OCI-LY1 (cell line): ENCODE data around the gene SCGB3A1.

Experiments
- H2AFZ ChIP-seq: fragments of 200-600 bp; sonication (generic), shearing (Covaris generic); 2 replicates; pipeline ENCODE4 v1.6.0; 2014; ENCODE audit warnings: antibody characterized with exemption, mild to moderate bottlenecking, low read length
- H3F3A ChIP-seq: fragments of 200-600 bp; sonication (generic), shearing (Covaris generic); 2 replicates; pipeline ENCODE4 v1.6.0; 2014; ENCODE audit warnings: mild to moderate bottlenecking, antibody characterized with exemption, low read length, moderate library complexity; ENCODE audit not compliant: insufficient read depth
- H3K27ac ChIP-seq: fragments of 200-600 bp; sonication (generic); 2 replicates; pipeline ENCODE4 v1.5.1; 2014; ENCODE audit warnings: low read length, mixed run types, mild to moderate bottlenecking, low read depth; ENCODE audit not compliant: poor library complexity, severe bottlenecking
- H3K27me3 ChIP-seq: fragments of 200-600 bp; sonication (generic); 2 replicates; pipeline ENCODE4 v1.6.0; 2014; ENCODE audit warnings: antibody characterized with exemption, mild to moderate bottlenecking, low read length, moderate library complexity; ENCODE audit not compliant: insufficient read depth
- H3K36me3 ChIP-seq: fragments of 200-600 bp; sonication (generic); 2 replicates; pipeline ENCODE4 v1.6.1; 2014; ENCODE audit warnings: mild to moderate bottlenecking, antibody characterized with exemption, low read length, moderate library complexity, mixed read lengths; ENCODE audit not compliant: insufficient read depth
- H3K4me1 ChIP-seq: fragments of 200-600 bp; sonication (generic); 2 replicates; pipeline ENCODE4 v1.5.1; 2014; ENCODE audit warnings: mild to moderate bottlenecking, low read length, moderate library complexity; ENCODE audit not compliant: insufficient read depth, severe bottlenecking
- H3K4me2 ChIP-seq: fragments of 200-600 bp; sonication (generic), shearing (Covaris generic); 2 replicates; pipeline ENCODE4 v1.6.1; 2014; ENCODE audit warnings: low read length
- H3K4me3 ChIP-seq: fragments of 200-600 bp; sonication (generic); 2 replicates; pipeline ENCODE4 v1.5.1; 2014; ENCODE audit warnings: low read length, low read depth, mild to moderate bottlenecking, mixed read lengths; ENCODE audit not compliant: poor library complexity, severe bottlenecking
- H3K79me2 ChIP-seq: fragments of 200-600 bp; shearing (Covaris generic); 2 replicates; pipeline ENCODE4 v1.6.1; 2016; ENCODE audit warnings: mixed run types, low read length, mixed read lengths; ENCODE audit not compliant: insufficient read depth
- H3K9ac ChIP-seq: fragments of 200-600 bp; sonication (generic), shearing (Covaris generic); 2 replicates; pipeline ENCODE4 v1.6.1; 2014; ENCODE audit warnings: mild to moderate bottlenecking, low read length, mixed read lengths
- H3K9me2 ChIP-seq: fragments of 200-600 bp; sonication (generic), shearing (Covaris generic); 2 replicates; pipeline ENCODE4 v1.6.1; 2014; ENCODE audit warnings: low read depth, mild to moderate bottlenecking, low read length, mixed read lengths
- H3K9me3 ChIP-seq: fragments of 200-600 bp; shearing (Covaris generic); 2 replicates; pipeline ENCODE4 v1.6.1; 2014; ENCODE audit warnings: low read length, mixed read lengths
- H4K20me1 ChIP-seq: fragments of 200-600 bp; sonication (generic), shearing (Covaris generic); 2 replicates; pipeline ENCODE4 v1.6.0; 2016; ENCODE audit warnings: mild to moderate bottlenecking, low read length; ENCODE audit not compliant: insufficient read depth
- EZH2 ChIP-seq: fragments of 200-600 bp; sonication (generic), shearing (Covaris generic); IDR thresholded peaks from 2 replicates; pipeline ENCODE4 v1.8.0; 2017; ENCODE audit warnings: borderline replicate concordance, mixed run types, mild to moderate bottlenecking, antibody characterized with exemption, low read length, moderate library complexity, mixed read lengths
- TF ChIP-seq, protein P1 (sequence below): fragments of 200-600 bp; sonication (generic), shearing (Covaris generic); IDR thresholded peaks from 2 replicates; pipeline ENCODE4 v1.5.1; 2017; ENCODE audit warnings: mild to moderate bottlenecking, antibody characterized with exemption, low read length, moderate library complexity, mixed read lengths

SCGB3A1 gene

DNA sequence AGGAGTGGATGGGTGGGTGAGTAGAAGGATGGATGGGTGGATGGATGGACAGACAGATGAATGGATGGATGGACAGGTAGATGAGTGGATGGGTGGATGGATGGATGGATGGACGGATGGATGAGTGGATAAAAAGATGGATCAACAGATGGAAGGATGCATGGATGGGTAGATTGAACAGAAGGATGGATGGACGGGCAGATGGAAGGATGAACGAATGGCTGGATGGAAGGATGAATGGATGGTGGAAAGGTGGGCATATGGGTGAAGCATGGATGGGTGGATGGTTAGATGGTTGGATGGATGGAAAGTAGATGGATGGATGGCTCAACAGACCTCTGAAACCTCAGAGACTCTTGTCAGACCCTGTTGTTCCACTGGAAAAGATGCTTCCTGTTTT is 48.0 kb upstream of the SCGB3A1 start:
- H3K9ac ChIP-seq, result no peak overlapping the region
- H3K27me3 ChIP-seq, result 0 out of 2 replicates have a peak, but pooled peaks cover 4% of the 10 kb centered on the region
- H3F3A ChIP-seq, result no peaks in the 10 kb centered on the region
- H3K4me1 ChIP-seq, result no peaks in the 10 kb centered on the region
- no peak overlapping the region for H3K4me2 ChIP-seq
- H3K9me2 ChIP-seq, result no peaks in the 10 kb centered on the region
- H3K79me2 ChIP-seq, result no peaks in the 10 kb centered on the region
- H3K9me3 ChIP-seq, result no peaks in the 10 kb centered on the region
- H4K20me1 ChIP-seq, result no peaks in the 10 kb centered on the region
- H2AFZ ChIP-seq, result no peak overlapping the region
- no peak overlapping the region for H3K4me3 ChIP-seq
- H3K27ac ChIP-seq, result no peak overlapping the region
- TF ChIP-seq, protein P1, sequence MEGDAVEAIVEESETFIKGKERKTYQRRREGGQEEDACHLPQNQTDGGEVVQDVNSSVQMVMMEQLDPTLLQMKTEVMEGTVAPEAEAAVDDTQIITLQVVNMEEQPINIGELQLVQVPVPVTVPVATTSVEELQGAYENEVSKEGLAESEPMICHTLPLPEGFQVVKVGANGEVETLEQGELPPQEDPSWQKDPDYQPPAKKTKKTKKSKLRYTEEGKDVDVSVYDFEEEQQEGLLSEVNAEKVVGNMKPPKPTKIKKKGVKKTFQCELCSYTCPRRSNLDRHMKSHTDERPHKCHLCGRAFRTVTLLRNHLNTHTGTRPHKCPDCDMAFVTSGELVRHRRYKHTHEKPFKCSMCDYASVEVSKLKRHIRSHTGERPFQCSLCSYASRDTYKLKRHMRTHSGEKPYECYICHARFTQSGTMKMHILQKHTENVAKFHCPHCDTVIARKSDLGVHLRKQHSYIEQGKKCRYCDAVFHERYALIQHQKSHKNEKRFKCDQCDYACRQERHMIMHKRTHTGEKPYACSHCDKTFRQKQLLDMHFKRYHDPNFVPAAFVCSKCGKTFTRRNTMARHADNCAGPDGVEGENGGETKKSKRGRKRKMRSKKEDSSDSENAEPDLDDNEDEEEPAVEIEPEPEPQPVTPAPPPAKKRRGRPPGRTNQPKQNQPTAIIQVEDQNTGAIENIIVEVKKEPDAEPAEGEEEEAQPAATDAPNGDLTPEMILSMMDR, result no peak
- no peak for TF ChIP-seq EZH2
- no peaks in the 10 kb centered on the region for H3K36me3 ChIP-seq

DNA sequence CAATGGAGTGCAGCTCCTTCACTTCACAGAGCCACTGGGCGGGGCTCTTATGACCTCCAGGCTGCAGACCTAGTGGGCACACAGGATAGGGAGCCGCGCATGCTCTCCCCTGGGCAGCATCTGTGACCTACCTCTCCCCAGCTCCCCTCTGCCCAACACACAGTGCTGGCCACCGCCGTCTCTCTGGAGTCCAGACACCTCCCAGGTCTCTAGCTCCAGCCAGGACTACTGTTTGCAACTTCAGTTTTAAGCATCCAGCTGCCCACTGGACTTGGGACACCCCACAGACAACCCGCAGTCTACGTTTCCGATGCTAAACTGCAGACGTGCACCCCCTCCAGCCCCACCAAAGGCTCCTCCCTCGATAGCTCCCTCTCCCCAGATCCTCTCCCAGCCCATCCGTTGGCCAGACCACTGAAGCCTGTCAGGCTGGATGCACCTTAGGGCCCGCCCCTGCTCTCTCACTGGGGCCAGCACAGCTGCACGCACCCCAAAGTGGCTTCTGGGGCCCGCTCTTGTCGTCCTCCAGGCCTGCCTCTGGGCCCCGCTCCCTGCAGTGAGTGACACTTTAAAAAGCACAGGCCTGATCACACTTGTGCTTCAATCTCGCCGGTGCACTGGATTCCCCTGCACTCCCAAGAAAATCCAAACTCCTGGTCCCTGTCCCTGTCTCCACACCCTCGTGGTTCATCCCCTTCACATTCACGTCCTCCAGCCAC is 46.8 kb upstream of the SCGB3A1 start:
- H3K27me3 ChIP-seq, result 0 out of 2 replicates have a peak, but pooled peaks cover 4% of the 10 kb centered on the region
- H3K9ac ChIP-seq, result no peak overlapping the region
- no peaks in the 10 kb centered on the region for H3K9me3 ChIP-seq
- H3F3A ChIP-seq, result no peaks in the 10 kb centered on the region
- no peaks in the 10 kb centered on the region for H3K36me3 ChIP-seq
- H2AFZ ChIP-seq, result no peak overlapping the region
- H3K4me3 ChIP-seq, result no peak overlapping the region
- H3K9me2 ChIP-seq, result no peaks in the 10 kb centered on the region
- no peak overlapping the region for H3K4me2 ChIP-seq
- no peaks in the 10 kb centered on the region for H3K79me2 ChIP-seq
- no peak overlapping the region for H3K27ac ChIP-seq
- no peak for TF ChIP-seq EZH2
- TF ChIP-seq, protein P1, result no peak
- no peaks in the 10 kb centered on the region for H4K20me1 ChIP-seq
- H3K4me1 ChIP-seq, result no peaks in the 10 kb centered on the region

DNA sequence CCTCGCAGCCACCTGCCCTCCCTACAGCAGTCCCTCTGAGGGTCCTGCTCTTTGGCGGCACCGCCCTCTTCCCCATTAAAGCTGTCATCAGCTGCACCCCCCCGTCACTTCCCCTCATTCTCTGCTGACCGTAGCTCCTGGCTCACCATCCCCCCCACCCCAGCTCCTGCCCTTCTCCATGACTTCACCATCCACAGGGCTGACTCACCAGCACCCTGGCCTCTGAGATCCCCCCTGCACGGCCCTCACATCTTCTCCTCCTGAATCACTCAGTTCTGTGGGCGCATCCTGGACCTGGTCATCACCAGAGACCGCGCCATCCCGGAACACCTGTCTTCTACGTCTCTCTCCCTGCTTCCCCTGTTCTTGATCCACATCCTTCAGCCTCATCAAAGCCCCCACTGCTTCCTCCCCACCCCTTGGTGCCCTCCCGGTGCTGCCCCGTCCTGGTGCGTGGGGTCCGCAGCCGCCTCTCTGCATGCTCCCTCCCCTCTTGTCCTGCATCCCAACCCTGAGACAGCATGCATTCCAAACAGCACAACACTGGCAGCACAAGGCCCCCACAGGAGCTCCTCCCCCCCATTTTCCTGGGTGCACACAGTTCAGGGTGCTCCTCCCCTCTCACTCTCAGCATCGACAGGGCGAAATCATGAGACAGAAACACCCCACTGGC is 45.2 kb upstream of the SCGB3A1 start:
- Histone ChIP-seq H3K36me3 (no peaks in the 10 kb centered on the region), H2AFZ (no peak overlapping the region), H3K9me2 (no peaks in the 10 kb centered on the region), H3K79me2 (no peaks in the 10 kb centered on the region), H3K4me2 (no peak overlapping the region), H3F3A (no peaks in the 10 kb centered on the region), H3K27ac (no peak overlapping the region), H3K9ac (no peak overlapping the region), H3K4me1 (no peaks in the 10 kb centered on the region), H4K20me1 (no peaks in the 10 kb centered on the region), H3K4me3 (no peak overlapping the region), H3K9me3 (no peaks in the 10 kb centered on the region), H3K27me3 (0 out of 2 replicates have a peak, but pooled peaks cover 4% of the 10 kb centered on the region)
- TF ChIP-seq EZH2, result no peak
- TF ChIP-seq, protein P1, result no peak
